Parathyroid adenoma (tissue), 2 donors: ENCODE measurements around the gene COX19.

Experiments used
- H2AFZ ChIP-seq: fragments of 300-600 bp; sonication (generic); one replicate; pipeline ENCODE4 v1.7.0; 2017; ENCODE audit warnings: antibody characterized with exemption, mild to moderate bottlenecking
- H3K27ac ChIP-seq: fragments of 300-600 bp; sonication (generic); one replicate; pipeline ENCODE4 v1.7.0; 2017
- H3K27me3 ChIP-seq: fragments of 300-600 bp; sonication (generic); one replicate; pipeline ENCODE4 v1.7.0; 2017; ENCODE audit warnings: low read length; ENCODE audit not compliant: control insufficient read depth, insufficient read depth
- H3K36me3 ChIP-seq: fragments of 300-600 bp; sonication (generic); one replicate; pipeline ENCODE4 v1.7.0; 2017; ENCODE audit warnings: low read length; ENCODE audit not compliant: control insufficient read depth, insufficient read depth
- H3K4me1 ChIP-seq: fragments of 300-600 bp; sonication (generic); one replicate; pipeline ENCODE4 v1.7.0; 2017; ENCODE audit warnings: control low read depth
- H3K4me2 ChIP-seq: fragments of 300-600 bp; sonication (generic); one replicate; pipeline ENCODE4 v1.7.0; 2017; ENCODE audit warnings: low read length
- H3K4me3 ChIP-seq: fragments of 300-600 bp; sonication (generic); one replicate; pipeline ENCODE4 v1.7.0; 2017; ENCODE audit warnings: low read depth, low read length
- H3K79me2 ChIP-seq: fragments of 300-600 bp; sonication (generic); one replicate; pipeline ENCODE4 v1.7.0; 2017; ENCODE audit warnings: control low read depth
- H3K9ac ChIP-seq: fragments of 300-600 bp; sonication (generic); one replicate; pipeline ENCODE4 v1.7.0; 2017; ENCODE audit warnings: mild to moderate bottlenecking
- H3K9me3 ChIP-seq: fragments of 300-600 bp; sonication (generic); one replicate; pipeline ENCODE4 v1.7.0; 2017; ENCODE audit warnings: low read length; ENCODE audit not compliant: control insufficient read depth
- TF ChIP-seq, protein P1 (sequence below): fragments of 300-600 bp; sonication (generic); IDR thresholded peaks from one replicate; pipeline ENCODE4 v1.7.0; 2017; ENCODE audit warnings: antibody characterized with exemption, mild to moderate bottlenecking
- donor health status: primary hyperparathyroidism.

Gene COX19

DNA sequence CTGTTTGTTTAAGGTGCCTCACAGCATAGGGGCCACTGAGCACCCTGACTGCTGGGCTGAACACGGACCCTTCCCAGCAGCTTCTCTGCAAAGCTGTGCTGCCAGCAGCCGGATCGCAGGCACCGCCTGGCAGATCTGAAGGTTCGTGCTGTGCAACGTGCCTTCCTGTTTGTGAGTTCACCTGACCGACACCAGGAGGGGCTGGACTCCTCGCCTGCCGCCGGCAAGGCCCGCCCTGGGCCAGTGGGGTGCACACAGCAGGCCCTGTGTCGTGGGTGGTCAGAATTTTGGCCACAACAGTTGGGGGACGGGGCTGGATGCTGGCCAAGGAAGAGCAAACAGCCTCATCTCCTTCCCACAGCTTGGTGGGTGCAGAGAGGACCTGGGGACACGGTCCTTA lies 20.2 kb upstream of the COX19 start:
- no peaks in the 10 kb centered on the region for H3K27me3 ChIP-seq
- H3K9ac ChIP-seq, result no peak overlapping the region
- H3K9me3 ChIP-seq, result no peaks in the 10 kb centered on the region
- H3K27ac ChIP-seq, result no peak overlapping the region
- H2AFZ ChIP-seq, result no peak overlapping the region
- H3K4me3 ChIP-seq, result no peak overlapping the region
- no peak overlapping the region for H3K4me2 ChIP-seq
- no peaks in the 10 kb centered on the region for H3K36me3 ChIP-seq
- no peaks in the 10 kb centered on the region for H3K79me2 ChIP-seq
- TF ChIP-seq, protein P1, sequence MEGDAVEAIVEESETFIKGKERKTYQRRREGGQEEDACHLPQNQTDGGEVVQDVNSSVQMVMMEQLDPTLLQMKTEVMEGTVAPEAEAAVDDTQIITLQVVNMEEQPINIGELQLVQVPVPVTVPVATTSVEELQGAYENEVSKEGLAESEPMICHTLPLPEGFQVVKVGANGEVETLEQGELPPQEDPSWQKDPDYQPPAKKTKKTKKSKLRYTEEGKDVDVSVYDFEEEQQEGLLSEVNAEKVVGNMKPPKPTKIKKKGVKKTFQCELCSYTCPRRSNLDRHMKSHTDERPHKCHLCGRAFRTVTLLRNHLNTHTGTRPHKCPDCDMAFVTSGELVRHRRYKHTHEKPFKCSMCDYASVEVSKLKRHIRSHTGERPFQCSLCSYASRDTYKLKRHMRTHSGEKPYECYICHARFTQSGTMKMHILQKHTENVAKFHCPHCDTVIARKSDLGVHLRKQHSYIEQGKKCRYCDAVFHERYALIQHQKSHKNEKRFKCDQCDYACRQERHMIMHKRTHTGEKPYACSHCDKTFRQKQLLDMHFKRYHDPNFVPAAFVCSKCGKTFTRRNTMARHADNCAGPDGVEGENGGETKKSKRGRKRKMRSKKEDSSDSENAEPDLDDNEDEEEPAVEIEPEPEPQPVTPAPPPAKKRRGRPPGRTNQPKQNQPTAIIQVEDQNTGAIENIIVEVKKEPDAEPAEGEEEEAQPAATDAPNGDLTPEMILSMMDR, result no peak
- H3K4me1 ChIP-seq, result no peaks in the 10 kb centered on the region

DNA sequence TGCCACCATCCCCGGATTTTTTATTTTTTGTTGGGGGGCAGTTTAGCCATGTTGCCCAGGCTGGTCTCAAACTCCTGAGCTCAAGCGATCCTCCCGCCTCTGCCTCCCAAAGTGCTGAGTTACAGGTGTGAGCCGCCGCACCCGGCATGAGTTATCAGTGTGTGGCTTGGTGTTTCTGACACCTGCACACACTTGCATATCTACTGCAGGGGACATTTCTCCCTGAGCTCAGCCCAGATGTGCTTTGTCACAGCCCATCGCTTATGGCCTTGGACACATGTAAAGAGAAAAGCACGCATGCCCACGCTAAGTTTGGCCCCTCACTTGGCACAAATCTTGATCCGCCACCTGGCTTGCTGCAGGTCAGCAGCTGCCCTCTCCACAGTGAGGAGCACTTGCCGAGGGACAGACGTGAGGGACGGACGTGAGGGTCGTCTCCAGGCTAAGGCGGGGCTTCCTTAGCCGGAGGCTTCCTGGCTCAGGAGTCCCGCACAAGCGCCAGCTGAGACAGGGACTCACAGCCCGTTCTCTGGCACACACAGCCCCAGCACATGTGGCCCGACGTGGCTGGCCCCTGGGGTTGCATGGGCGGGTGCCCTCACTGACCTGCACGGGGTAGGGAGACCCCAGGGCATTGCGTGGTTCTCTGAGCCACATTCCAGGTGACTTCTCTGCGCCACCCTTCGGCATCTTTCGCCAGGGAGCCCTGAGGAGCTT lies 19.4 kb upstream of the COX19 start:
- TF ChIP-seq, protein P1, result no peak
- H3K9me3 ChIP-seq, result no peaks in the 10 kb centered on the region
- no peaks in the 10 kb centered on the region for H3K27me3 ChIP-seq
- no peaks in the 10 kb centered on the region for H3K36me3 ChIP-seq
- H3K79me2 ChIP-seq, result no peaks in the 10 kb centered on the region
- H3K9ac ChIP-seq, result no peak overlapping the region
- no peak overlapping the region for H2AFZ ChIP-seq
- no peak overlapping the region for H3K4me3 ChIP-seq
- H3K4me1 ChIP-seq, result no peaks in the 10 kb centered on the region
- no peak overlapping the region for H3K27ac ChIP-seq
- no peak overlapping the region for H3K4me2 ChIP-seq

DNA sequence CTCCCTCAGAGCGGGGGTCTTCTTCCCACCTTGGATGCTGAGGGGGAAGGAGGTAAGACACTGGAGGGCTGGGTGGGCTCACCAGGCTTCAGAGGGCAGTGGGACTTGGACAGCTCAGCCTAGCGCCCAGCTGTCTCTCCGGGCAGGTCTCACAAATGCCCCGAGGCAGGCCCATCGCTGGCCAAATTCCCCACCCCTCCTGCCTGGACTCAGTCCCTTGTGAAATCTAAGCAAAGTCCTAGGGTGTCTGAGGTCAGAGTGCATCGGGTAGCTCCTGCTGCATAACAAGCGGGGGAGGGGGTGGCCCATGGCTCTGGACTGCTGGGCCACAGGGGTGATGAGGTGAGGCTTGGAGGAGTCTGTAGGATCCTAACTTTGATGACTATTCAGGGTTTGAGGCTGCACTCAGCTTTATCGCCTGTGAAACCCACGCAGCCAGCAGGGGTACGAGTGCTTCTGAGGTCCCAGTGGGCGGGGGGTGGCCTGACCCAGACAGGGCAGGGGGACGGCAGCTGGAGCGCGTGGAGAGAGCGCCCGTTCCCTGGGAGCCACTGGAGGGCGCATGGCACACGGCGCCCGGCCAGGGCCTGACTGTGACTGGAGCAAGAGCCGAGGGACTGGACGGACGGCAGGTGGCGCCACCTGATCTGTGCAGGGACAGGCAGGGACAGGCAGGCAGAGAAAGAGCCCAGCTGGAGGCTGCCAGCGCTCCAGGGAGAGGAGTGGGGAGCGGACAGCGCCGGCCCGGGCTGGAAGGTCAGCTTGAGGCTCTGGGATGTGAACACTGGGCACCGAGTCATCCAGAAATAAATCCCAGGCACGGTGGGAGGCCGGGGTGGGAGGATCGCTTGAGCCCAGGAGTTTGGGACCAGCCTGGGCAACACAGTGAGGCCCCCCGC lies 17.6 kb upstream of the COX19 start:
- Histone ChIP-seq H3K27ac (no peak overlapping the region), H3K9me3 (no peaks in the 10 kb centered on the region), H3K9ac (no peak overlapping the region), H3K4me2 (no peak overlapping the region), H3K79me2 (no peaks in the 10 kb centered on the region), H3K36me3 (no peaks in the 10 kb centered on the region), H2AFZ (no peak overlapping the region), H3K4me1 (peaks cover 2% of the 10 kb centered on the region), H3K27me3 (no peaks in the 10 kb centered on the region), H3K4me3 (no peak overlapping the region)
- TF ChIP-seq, protein P1, result peak; percentile 100

DNA sequence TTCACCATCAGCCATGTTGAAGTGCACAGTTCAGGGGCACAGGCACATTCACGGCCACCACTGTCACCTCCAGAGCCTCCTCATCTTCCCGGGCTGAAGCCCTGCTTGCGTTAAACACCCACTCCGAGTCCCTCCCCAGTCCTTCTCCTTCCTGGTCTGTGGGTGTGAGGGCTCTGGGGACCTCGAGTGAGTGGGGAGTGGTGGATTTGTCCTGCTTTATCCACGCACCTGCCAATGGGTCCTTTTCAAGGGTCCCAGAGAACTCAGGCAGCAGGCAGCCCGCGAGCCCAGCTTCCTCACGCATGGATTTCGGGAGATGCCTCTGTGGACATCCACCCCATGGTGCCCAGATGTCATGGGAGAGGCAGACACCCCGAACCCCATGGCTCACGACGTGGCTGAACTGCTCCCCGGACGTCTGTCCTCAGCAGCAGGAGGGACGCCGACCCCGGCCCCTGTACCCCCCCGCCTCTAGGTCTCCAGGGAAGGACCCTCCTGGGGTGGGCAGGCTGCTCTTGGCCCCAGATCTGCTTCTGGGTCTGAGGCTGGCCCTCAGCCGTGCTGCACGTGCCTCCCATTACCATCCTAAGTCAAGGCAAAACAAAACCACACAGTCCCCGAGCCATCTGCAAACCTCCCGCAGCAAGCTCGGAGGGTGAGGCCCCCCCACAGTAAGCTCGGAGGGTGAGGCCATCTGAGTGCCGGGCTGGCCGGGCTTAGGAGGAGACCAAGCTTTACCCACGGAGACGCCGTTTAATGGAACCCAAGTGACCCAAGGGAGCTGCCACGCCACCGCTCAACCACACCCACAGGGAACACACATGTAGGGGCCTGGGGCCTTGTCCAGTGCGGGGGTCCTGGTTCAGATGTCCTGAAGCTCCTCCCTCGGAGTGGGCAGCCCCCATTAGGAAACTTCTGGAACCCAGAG lies 16.6 kb upstream of the COX19 start:
- no peak overlapping the region for H3K4me3 ChIP-seq
- TF ChIP-seq, protein P1, result no peak
- no peak overlapping the region for H3K9ac ChIP-seq
- H3K79me2 ChIP-seq, result no peaks in the 10 kb centered on the region
- H3K4me2 ChIP-seq, result no peak overlapping the region
- no peak overlapping the region for H3K27ac ChIP-seq
- H3K9me3 ChIP-seq, result no peaks in the 10 kb centered on the region
- H3K4me1 ChIP-seq, result peaks cover 2% of the 10 kb centered on the region
- H3K36me3 ChIP-seq, result no peaks in the 10 kb centered on the region
- H3K27me3 ChIP-seq, result no peaks in the 10 kb centered on the region
- H2AFZ ChIP-seq, result no peak overlapping the region
